Stimulated activated CD8-positive, alpha-beta memory T cell treated with anti-CD3 and anti-CD28 coated beads, Interleukin-7, amount 100 ng/mL, for 4 hours (primary cell): ENCODE measurements around the gene LPIN1.
"Not testable (repeated sequence)": the region's sequence is repeated elsewhere in the genome, so short reads cannot be mapped to it uniquely, and the experiment has no call there.

Experiments
- DNase-seq, 2 donors: peaks; one replicate each; pipeline ENCODE4 v3.0.0-alpha.2; 2020; ENCODE audit warnings: low read depth in 2 of 2

Gene LPIN1

GRCh38 chr2:11810237-11810977, 64.0 kb downstream of the LPIN1 start:
- no peak for DNase-seq

GRCh38 chr2:11811036-11811654, 64.7 kb downstream of the LPIN1 start:
- no peak for DNase-seq

GRCh38 chr2:11812466-11813248, 66.2 kb downstream of the LPIN1 start:
- no peak for DNase-seq

- not testable (repeated sequence) for DNase-seq
Measured at GRCh38 chr2:11813345-11813744, 66.9 kb downstream of the LPIN1 start.

- DNase-seq = no peak
Measured at GRCh38 chr2:11813951-11814350, 67.5 kb downstream of the LPIN1 start.

GRCh38 chr2:11814979-11815510, 68.6 kb downstream of the LPIN1 start:
- no peak for DNase-seq

GRCh38 chr2:11816935-11817334, 70.5 kb downstream of the LPIN1 start:
- DNase-seq = not testable (repeated sequence)

GRCh38 chr2:11819235-11819729, 72.8 kb downstream of the LPIN1 start:
- DNase-seq = no peak

GRCh38 chr2:11820650-11821049, 74.2 kb downstream of the LPIN1 start:
- no peak for DNase-seq

- no peak for DNase-seq
Measured at GRCh38 chr2:11821705-11822104, 75.3 kb downstream of the LPIN1 start.

GRCh38 chr2:11822359-11822745, 75.9 kb downstream of the LPIN1 start:
- DNase-seq = not testable (repeated sequence)

- DNase-seq = no peak
Measured at GRCh38 chr2:11822746-11823451, 76.5 kb downstream of the LPIN1 start.

- no peak for DNase-seq
Measured at GRCh38 chr2:11824901-11825828, 78.7 kb downstream of the LPIN1 start.

GRCh38 chr2:11827547-11827946, 81.1 kb downstream of the LPIN1 start:
- no peak for DNase-seq

- no peak for DNase-seq
Measured at GRCh38 chr2:11828933-11829323, 82.5 kb downstream of the LPIN1 start.

- DNase-seq = peak; percentile 27 to 29
Measured at GRCh38 chr2:11829324-11829946, 83.0 kb downstream of the LPIN1 start.

GRCh38 chr2:11829947-11830707, 83.7 kb downstream of the LPIN1 start:
- peak; percentile 15 to 45 for DNase-seq

GRCh38 chr2:11830708-11831301, 84.4 kb downstream of the LPIN1 start:
- no peak for DNase-seq

- DNase-seq = no peak
Measured at GRCh38 chr2:11831415-11831814, 85.0 kb downstream of the LPIN1 start.
